22Rv1 (cell line): Measurements from ENCODE around the gene ATP5F1E.

Experiments used
- ZFX ChIP-seq: fragments of 450-650 bp; IDR thresholded peaks from 2 replicates; pipeline ENCODE4 v1.6.1; 2017; ENCODE audit warnings: antibody characterized with exemption, borderline replicate concordance
- TF ChIP-seq, protein P1 (sequence below): fragments of 450-650 bp; IDR thresholded peaks from 2 replicates; pipeline ENCODE4 v1.5.1; 2017; ENCODE audit warnings: mild to moderate bottlenecking

- TF ChIP-seq, protein P1, sequence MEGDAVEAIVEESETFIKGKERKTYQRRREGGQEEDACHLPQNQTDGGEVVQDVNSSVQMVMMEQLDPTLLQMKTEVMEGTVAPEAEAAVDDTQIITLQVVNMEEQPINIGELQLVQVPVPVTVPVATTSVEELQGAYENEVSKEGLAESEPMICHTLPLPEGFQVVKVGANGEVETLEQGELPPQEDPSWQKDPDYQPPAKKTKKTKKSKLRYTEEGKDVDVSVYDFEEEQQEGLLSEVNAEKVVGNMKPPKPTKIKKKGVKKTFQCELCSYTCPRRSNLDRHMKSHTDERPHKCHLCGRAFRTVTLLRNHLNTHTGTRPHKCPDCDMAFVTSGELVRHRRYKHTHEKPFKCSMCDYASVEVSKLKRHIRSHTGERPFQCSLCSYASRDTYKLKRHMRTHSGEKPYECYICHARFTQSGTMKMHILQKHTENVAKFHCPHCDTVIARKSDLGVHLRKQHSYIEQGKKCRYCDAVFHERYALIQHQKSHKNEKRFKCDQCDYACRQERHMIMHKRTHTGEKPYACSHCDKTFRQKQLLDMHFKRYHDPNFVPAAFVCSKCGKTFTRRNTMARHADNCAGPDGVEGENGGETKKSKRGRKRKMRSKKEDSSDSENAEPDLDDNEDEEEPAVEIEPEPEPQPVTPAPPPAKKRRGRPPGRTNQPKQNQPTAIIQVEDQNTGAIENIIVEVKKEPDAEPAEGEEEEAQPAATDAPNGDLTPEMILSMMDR, result no peak
- TF ChIP-seq ZFX, result no peak
These were observed 23.3 kb downstream of the ATP5F1E start for GRCh38 chr20:59008715-59009336.
